SU-DHL-6 (cell line): ENCODE data around the gene MICAL3.

Experiments used
- EZH2phosphoT487 ChIP-seq: fragments of 200-600 bp; sonication (generic), shearing (Covaris generic); conservative IDR thresholded peaks from 2 replicates; pipeline ENCODE4 v1.6.1; 2018; ENCODE audit warnings: mild to moderate bottlenecking, antibody characterized with exemption, low read length, moderate library complexity, mixed read lengths
- TF ChIP-seq, protein P1 (sequence below): fragments of 200-600 bp; sonication (generic); IDR thresholded peaks from one replicate; pipeline ENCODE4 v1.5.1; 2017; ENCODE audit warnings: antibody characterized with exemption, mild to moderate bottlenecking, low read length, moderate library complexity; ENCODE audit not compliant: insufficient read depth, poor library complexity, severe bottlenecking

DNA sequence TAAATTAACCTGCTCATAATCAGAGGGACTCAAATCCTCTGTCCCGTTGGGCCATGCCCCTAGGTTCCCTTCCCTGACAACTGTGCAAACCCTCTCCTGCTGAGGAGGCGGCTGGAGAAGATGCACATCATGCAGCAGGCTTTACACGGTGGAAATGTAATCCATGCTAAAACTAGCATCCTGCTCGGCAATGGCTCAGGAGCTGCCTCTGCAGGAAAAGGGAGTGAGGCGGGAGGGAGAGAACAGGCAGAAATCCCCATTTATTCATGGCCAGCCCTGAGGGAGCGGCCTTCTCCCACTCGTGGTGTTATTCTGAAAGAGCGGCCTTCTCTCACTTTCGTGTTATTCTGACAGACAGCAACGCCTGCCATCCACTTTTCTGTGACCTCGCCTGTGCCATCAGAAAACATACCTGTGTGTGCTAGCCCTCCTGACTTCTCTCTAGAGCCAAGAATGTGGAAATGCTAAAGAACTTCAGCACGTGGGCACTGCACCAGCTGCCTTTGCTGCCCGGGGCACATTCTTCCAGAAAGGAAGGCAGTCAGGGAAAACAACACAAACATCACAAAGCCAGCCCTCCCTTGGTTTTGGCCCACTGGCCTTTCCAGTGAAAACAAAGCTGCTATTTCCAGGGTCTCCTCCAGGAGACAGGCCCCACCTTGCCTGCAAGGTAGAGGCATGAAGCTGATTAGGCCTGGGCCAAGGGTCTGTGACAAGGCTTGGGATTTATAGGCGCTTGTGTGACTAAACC lies 187.2 kb downstream of the MICAL3 start:
- TF ChIP-seq, protein P1, sequence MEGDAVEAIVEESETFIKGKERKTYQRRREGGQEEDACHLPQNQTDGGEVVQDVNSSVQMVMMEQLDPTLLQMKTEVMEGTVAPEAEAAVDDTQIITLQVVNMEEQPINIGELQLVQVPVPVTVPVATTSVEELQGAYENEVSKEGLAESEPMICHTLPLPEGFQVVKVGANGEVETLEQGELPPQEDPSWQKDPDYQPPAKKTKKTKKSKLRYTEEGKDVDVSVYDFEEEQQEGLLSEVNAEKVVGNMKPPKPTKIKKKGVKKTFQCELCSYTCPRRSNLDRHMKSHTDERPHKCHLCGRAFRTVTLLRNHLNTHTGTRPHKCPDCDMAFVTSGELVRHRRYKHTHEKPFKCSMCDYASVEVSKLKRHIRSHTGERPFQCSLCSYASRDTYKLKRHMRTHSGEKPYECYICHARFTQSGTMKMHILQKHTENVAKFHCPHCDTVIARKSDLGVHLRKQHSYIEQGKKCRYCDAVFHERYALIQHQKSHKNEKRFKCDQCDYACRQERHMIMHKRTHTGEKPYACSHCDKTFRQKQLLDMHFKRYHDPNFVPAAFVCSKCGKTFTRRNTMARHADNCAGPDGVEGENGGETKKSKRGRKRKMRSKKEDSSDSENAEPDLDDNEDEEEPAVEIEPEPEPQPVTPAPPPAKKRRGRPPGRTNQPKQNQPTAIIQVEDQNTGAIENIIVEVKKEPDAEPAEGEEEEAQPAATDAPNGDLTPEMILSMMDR = no peak
- no peak for TF ChIP-seq EZH2phosphoT487
